Neural cell (in vitro differentiated cells): Measurements from ENCODE around the gene EFEMP2. TPM values are rescaled to one million over a fixed set of nuclear protein-coding genes. Genes with fewer than 3 reads are reported as not detected.

ENCODE experiments used
- H2AFZ ChIP-seq: fragments of 200-600, 300-800 bp; sonication (generic), shearing (Covaris generic); 2 replicates; pipeline ENCODE4 v1.6.0; 2014; ENCODE audit warnings: low read depth, mild to moderate bottlenecking, antibody characterized with exemption, low read length, moderate library complexity
- H3F3A ChIP-seq: fragments of 200-600 bp; shearing (Covaris generic); 2 replicates; pipeline ENCODE4 v1.6.1; 2016; ENCODE audit warnings: mild to moderate bottlenecking, moderate library complexity, mixed read lengths, antibody characterized with exemption, low read length; ENCODE audit not compliant: insufficient read depth, poor library complexity, severe bottlenecking
- H3K27ac ChIP-seq: fragments of 200-600, 300-800 bp; sonication (generic), shearing (Covaris generic); 2 replicates; pipeline ENCODE4 v1.5.1; 2014; ENCODE audit warnings: mild to moderate bottlenecking, low read length, moderate library complexity
- H3K27me3 ChIP-seq: fragments of 300-800, 200-600 bp; sonication (generic), shearing (Covaris generic); 2 replicates; pipeline ENCODE4 v1.6.0; 2014; ENCODE audit warnings: mild to moderate bottlenecking, low read depth, low read length, moderate library complexity; ENCODE audit not compliant: insufficient read depth
- H3K36me3 ChIP-seq: fragments of 300-800, 200-600 bp; sonication (generic), shearing (Covaris generic); 2 replicates; pipeline ENCODE4 v1.5.1; 2014; ENCODE audit warnings: mild to moderate bottlenecking, antibody characterized with exemption, low read length, moderate library complexity; ENCODE audit not compliant: insufficient read depth
- H3K4me2 ChIP-seq: fragments of 300-800, 200-600 bp; sonication (generic), shearing (Covaris generic); 2 replicates; pipeline ENCODE4 v1.6.0; 2014; ENCODE audit warnings: mild to moderate bottlenecking, low read length
- H3K4me3 ChIP-seq: fragments of 300-800, 200-600 bp; sonication (generic), shearing (Covaris generic); 2 replicates; pipeline ENCODE4 v1.5.1; 2014; ENCODE audit warnings: mild to moderate bottlenecking, low read length, moderate library complexity
- H3K79me2 ChIP-seq: fragments of 200-600 bp; shearing (Covaris generic); replicated peaks from 2 replicates; pipeline ENCODE4 v1.6.0; 2014; ENCODE audit warnings: mild to moderate bottlenecking, low read length, moderate library complexity; ENCODE audit not compliant: insufficient read depth
- H3K9ac ChIP-seq: fragments of 300-800, 200-600 bp; sonication (generic), shearing (Covaris generic); 2 replicates; pipeline ENCODE4 v1.6.1; 2016; ENCODE audit warnings: mild to moderate bottlenecking, low read length, mixed read lengths
- H3K9me2 ChIP-seq: fragments of 200-600 bp; shearing (Covaris generic); 2 replicates; pipeline ENCODE4 v1.6.1; 2016; ENCODE audit warnings: mild to moderate bottlenecking, low read length, mixed read lengths; ENCODE audit not compliant: insufficient read depth
- H3K9me3 ChIP-seq: fragments of 200-600, 300-800 bp; sonication (generic), shearing (Covaris generic); 2 replicates; pipeline ENCODE4 v1.6.1; 2016; ENCODE audit warnings: mild to moderate bottlenecking, mixed run types, low read length, moderate library complexity, mixed read lengths
- H4K20me1 ChIP-seq: fragments of 200-600 bp; shearing (Covaris generic); 2 replicates; pipeline ENCODE4 v1.6.1; 2016; ENCODE audit warnings: mild to moderate bottlenecking, mixed run types; ENCODE audit not compliant: insufficient read depth
- EP300 ChIP-seq: fragments of 450-650 bp; conservative IDR thresholded peaks from 2 replicates; pipeline ENCODE4 v1.6.1; 2014; ENCODE audit warnings: antibody characterized with exemption, mild to moderate bottlenecking, moderate library complexity; ENCODE audit not compliant: poor library complexity, severe bottlenecking
- EZH2 ChIP-seq: fragments of 200-600, 300-800 bp; shearing (Covaris generic), sonication (generic); IDR thresholded peaks from 2 replicates; pipeline ENCODE4 v1.6.1; 2014; ENCODE audit warnings: antibody characterized with exemption, low read length, borderline replicate concordance, mild to moderate bottlenecking; ENCODE audit not compliant: insufficient read depth, poor library complexity, severe bottlenecking
- MXI1 ChIP-seq: fragments of 450-650 bp; conservative IDR thresholded peaks from 2 replicates; pipeline ENCODE4 v1.6.1; 2014; ENCODE audit warnings: antibody characterized with exemption, mild to moderate bottlenecking; ENCODE audit not compliant: poor library complexity, severe bottlenecking
- POLR2AphosphoS5 ChIP-seq: IDR thresholded peaks from 2 replicates; pipeline ENCODE4 v1.6.1; 2012
- RAD21 ChIP-seq: fragments of 450-650 bp; conservative IDR thresholded peaks from 2 replicates; pipeline ENCODE4 v1.6.1; 2014; ENCODE audit warnings: antibody characterized with exemption, mild to moderate bottlenecking, moderate library complexity
- SMC3 ChIP-seq: fragments of 450-650 bp; conservative IDR thresholded peaks from 2 replicates; pipeline ENCODE4 v1.6.1; 2014; ENCODE audit warnings: antibody characterized with exemption, mild to moderate bottlenecking, moderate library complexity; ENCODE audit not compliant: poor library complexity
- TAF1 ChIP-seq: IDR thresholded peaks from 2 replicates; pipeline ENCODE4 v1.6.1; 2012; ENCODE audit warnings: low read depth
- polyA plus RNA-seq: library from polyadenylated mRNA; depleted of rRNA; stranded (reverse); fragments of >200 nt; gene quantifications from 2 replicates; pipeline ENCODE4 v1.2.3, GENCODE V29; 2014
- TF ChIP-seq, protein P1 (sequence below): IDR thresholded peaks from 2 replicates; pipeline ENCODE4 v1.6.1; 2012; ENCODE audit warnings: borderline replicate concordance
- TF ChIP-seq, protein P2 (sequence below): fragments of 450-650 bp; IDR thresholded peaks from 2 replicates; pipeline ENCODE4 v1.5.1; 2014; ENCODE audit warnings: antibody characterized with exemption, mild to moderate bottlenecking, moderate library complexity; ENCODE audit not compliant: poor library complexity, severe bottlenecking

The EFEMP2 gene
- polyA plus RNA-seq, 1 donor from 2014 or later: 0.67 TPM

DNA sequence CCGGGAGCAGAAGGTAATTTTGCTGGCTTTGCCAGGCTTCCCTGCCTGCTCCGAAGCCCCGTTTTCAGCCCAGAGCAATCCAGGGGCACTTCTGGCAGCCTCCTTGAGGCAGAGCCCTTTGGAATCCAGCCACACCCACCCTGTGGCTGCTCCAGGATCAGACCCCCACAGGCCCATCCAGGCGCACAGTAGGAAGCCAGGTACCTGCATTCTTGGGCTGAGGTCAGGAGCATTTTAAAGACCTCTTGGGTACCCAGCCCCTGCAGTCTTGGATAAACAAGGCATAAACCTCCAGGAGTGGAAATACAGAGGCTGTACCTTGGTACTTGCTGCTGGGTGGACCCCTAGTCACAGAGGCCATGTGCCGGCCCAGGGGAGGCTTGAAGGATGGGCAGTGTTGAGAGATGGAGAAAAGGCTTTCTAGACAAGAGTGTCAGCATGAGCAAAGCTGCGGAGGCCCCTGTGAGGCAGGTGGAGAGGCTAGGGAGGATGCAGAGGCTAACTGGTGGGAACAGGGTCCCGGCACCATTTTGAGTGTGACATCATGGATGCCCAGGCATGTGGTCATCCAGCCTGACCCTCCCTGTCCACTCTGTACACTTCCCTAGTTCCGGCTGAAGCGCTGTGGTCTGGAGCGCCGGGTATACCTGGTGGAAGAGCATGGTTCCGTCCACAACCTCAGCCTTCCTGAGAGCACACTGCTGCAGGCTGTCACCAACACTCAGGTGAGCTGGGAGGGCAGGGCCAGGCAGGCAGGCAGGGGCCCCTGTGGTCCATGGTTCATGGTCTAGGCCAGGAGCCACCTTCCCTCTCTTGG, 8.5 kb downstream of the EFEMP2 start:
- H3K79me2 ChIP-seq: peaks cover 15% of the 10 kb centered on the region
- no peaks in the 10 kb centered on the region for H3K36me3 ChIP-seq
- H4K20me1 ChIP-seq: no peaks in the 10 kb centered on the region

DNA sequence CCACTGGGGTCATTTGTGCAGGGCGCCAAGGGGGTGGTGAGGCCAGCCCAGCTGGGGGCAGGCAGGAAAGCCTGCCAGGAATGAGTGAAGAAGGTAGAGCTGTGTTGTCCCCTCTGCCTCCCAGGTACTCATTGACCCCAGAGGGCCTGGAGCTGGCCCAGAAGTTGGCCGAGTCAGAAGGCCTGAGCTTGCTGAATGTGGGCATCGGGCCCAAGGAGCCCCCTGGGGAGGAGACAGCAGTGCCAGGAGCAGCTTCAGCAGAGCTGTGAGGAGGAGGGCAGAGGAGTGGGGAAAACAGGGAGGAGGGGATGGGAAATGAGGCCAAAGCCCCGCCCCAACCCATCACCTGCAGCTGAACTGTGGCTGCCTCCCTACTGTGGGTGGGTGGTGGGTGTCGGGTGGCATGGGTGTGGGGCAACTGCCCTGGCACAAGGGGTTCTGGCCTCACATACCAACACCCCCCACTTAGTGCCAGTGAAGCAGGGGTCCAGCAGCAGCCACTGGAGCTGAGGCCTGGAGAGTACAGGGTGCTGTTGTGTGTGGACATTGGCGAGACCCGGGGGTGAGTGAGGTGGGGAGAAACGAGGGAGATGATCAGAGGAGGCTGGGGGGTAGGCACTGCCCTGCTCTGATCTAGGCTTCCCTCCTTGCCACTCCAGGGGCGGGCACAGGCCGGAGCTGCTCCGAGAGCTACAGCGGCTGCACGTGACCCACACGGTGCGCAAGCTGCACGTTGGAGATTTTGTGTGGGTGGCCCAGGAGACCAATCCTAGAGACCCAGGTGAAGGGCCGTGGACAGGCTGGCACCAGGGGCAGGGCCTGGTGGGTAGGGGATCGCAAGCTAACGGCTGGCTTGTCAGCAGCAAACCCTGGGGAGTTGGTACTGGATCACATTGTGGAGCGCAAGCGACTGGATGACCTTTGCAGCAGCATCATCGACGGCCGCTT, 9.4 kb downstream of the EFEMP2 start:
- H3K4me3 ChIP-seq: no peak overlapping the region
- no peaks in the 10 kb centered on the region for H3K36me3 ChIP-seq
- no peak overlapping the region for H3K9ac ChIP-seq
- peaks cover 5% of the 10 kb centered on the region for H3F3A ChIP-seq
- no peak overlapping the region for H3K27ac ChIP-seq
- H3K79me2 ChIP-seq: peaks cover 15% of the 10 kb centered on the region
- no peaks in the 10 kb centered on the region for H3K9me3 ChIP-seq
- no peak overlapping the region for H3K4me2 ChIP-seq
- no peak overlapping the region for H2AFZ ChIP-seq
- TF ChIP-seq MXI1: no peak
- TF ChIP-seq, protein P1, sequence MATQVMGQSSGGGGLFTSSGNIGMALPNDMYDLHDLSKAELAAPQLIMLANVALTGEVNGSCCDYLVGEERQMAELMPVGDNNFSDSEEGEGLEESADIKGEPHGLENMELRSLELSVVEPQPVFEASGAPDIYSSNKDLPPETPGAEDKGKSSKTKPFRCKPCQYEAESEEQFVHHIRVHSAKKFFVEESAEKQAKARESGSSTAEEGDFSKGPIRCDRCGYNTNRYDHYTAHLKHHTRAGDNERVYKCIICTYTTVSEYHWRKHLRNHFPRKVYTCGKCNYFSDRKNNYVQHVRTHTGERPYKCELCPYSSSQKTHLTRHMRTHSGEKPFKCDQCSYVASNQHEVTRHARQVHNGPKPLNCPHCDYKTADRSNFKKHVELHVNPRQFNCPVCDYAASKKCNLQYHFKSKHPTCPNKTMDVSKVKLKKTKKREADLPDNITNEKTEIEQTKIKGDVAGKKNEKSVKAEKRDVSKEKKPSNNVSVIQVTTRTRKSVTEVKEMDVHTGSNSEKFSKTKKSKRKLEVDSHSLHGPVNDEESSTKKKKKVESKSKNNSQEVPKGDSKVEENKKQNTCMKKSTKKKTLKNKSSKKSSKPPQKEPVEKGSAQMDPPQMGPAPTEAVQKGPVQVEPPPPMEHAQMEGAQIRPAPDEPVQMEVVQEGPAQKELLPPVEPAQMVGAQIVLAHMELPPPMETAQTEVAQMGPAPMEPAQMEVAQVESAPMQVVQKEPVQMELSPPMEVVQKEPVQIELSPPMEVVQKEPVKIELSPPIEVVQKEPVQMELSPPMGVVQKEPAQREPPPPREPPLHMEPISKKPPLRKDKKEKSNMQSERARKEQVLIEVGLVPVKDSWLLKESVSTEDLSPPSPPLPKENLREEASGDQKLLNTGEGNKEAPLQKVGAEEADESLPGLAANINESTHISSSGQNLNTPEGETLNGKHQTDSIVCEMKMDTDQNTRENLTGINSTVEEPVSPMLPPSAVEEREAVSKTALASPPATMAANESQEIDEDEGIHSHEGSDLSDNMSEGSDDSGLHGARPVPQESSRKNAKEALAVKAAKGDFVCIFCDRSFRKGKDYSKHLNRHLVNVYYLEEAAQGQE: no peak
- TF ChIP-seq TAF1: no peak
- TF ChIP-seq, protein P2, sequence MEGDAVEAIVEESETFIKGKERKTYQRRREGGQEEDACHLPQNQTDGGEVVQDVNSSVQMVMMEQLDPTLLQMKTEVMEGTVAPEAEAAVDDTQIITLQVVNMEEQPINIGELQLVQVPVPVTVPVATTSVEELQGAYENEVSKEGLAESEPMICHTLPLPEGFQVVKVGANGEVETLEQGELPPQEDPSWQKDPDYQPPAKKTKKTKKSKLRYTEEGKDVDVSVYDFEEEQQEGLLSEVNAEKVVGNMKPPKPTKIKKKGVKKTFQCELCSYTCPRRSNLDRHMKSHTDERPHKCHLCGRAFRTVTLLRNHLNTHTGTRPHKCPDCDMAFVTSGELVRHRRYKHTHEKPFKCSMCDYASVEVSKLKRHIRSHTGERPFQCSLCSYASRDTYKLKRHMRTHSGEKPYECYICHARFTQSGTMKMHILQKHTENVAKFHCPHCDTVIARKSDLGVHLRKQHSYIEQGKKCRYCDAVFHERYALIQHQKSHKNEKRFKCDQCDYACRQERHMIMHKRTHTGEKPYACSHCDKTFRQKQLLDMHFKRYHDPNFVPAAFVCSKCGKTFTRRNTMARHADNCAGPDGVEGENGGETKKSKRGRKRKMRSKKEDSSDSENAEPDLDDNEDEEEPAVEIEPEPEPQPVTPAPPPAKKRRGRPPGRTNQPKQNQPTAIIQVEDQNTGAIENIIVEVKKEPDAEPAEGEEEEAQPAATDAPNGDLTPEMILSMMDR: no peak
- no peak for TF ChIP-seq SMC3
- no peak for TF ChIP-seq POLR2AphosphoS5
- no peak for TF ChIP-seq RAD21
- TF ChIP-seq EZH2: no peak
- TF ChIP-seq EP300: no peak
- H3K9me2 ChIP-seq: no peaks in the 10 kb centered on the region
- no peaks in the 10 kb centered on the region for H4K20me1 ChIP-seq
- no peaks in the 10 kb centered on the region for H3K27me3 ChIP-seq

More for the DNA sequence above, 8.5 kb downstream of the EFEMP2 start:
- Histone ChIP-seq H3K27ac (no peak overlapping the region), H3F3A (no peaks in the 10 kb centered on the region), H3K9me2 (no peaks in the 10 kb centered on the region), H3K9ac (no peak overlapping the region), H3K4me3 (no peak overlapping the region), H2AFZ (no peak overlapping the region), H3K27me3 (no peaks in the 10 kb centered on the region), H3K4me2 (no peak overlapping the region), H3K9me3 (no peaks in the 10 kb centered on the region)
- TF ChIP-seq EZH2: no peak
- TF ChIP-seq, protein P2: no peak
